VCaP (cell line): ENCODE measurements around the gene ANAPC2.

Experiments used
- H3K27ac ChIP-seq: fragments of 450-650 bp; 2 replicates; pipeline ENCODE4 v1.5.1; 2017
- TF ChIP-seq, protein P1 (sequence below): fragments of 450-650 bp; conservative IDR thresholded peaks from 2 replicates; pipeline ENCODE4 v1.5.1; 2017; ENCODE audit warnings: mild to moderate bottlenecking, moderate library complexity

ANAPC2 gene

DNA sequence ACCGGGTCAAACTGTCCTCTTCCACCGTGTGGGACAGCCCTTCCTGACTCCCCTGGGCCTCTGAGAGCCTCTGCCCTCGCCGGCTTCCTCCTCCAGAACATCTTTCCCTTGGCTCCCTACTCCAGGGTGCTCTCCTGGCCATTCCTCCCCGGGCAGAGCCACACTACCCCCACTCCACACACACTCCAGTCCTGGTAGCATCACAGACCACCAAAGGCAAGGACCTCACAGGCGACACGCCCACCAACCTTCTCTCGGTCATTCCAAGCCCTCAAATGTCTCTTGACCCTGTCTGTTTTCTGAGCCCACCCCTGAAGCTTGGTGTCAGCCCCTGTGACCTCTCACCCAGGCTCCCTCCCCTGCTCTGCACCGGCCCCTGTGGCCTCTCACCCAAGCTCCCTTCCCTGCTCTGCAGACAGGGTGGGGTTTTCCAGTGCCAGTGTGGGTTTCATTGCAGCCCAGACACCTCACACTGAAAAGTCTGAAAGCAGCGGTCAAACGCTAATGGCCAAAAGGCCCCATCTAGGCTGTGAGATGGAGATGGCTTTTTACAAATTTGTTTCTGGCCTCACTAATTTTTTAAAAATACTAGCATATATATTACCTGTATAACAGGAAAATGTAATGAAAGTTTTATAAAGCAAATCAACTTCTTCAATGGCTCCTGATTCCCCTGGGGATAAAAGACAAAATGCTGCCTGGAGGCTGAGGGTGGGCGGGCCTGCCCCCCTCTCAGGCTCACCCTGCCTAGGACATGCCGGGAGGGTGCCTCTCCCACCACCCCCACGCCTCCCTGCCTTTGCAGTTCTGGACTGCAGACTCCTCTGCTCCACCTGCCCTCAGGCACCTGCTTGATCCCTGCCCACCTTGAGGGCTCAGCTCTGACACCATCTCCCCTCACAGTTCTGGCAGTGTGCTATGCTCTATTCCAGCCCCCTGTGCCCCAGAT is 29.0 kb downstream of the ANAPC2 start:
- TF ChIP-seq, protein P1, sequence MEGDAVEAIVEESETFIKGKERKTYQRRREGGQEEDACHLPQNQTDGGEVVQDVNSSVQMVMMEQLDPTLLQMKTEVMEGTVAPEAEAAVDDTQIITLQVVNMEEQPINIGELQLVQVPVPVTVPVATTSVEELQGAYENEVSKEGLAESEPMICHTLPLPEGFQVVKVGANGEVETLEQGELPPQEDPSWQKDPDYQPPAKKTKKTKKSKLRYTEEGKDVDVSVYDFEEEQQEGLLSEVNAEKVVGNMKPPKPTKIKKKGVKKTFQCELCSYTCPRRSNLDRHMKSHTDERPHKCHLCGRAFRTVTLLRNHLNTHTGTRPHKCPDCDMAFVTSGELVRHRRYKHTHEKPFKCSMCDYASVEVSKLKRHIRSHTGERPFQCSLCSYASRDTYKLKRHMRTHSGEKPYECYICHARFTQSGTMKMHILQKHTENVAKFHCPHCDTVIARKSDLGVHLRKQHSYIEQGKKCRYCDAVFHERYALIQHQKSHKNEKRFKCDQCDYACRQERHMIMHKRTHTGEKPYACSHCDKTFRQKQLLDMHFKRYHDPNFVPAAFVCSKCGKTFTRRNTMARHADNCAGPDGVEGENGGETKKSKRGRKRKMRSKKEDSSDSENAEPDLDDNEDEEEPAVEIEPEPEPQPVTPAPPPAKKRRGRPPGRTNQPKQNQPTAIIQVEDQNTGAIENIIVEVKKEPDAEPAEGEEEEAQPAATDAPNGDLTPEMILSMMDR: no peak
- no peak overlapping the region for H3K27ac ChIP-seq

DNA sequence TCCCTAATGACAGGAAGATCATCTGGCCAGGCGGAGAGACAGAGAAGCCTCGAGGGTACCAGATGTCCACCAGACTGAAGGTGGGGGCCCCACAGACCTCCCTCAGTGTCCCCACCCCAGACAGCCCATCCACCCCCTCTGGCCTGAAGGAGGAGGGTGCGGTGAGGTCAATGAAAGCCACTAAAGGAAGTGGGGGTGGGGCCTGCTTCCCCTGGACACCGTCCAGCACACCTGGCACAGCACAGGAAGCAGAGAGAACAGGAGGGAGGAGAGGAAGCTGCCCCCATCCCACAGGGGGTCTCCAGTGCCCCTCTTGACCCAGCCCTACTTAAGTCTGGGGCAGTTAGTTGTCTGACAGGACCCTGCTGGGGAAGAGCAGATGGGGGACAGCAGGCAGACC is 29.7 kb downstream of the ANAPC2 start:
- TF ChIP-seq, protein P1: no peak
- H3K27ac ChIP-seq: no peak overlapping the region

GRCh38 chr9:137157618-137158415 is 30.5 kb downstream of the ANAPC2 start:
- no peak overlapping the region for H3K27ac ChIP-seq
- TF ChIP-seq, protein P1: no peak

DNA sequence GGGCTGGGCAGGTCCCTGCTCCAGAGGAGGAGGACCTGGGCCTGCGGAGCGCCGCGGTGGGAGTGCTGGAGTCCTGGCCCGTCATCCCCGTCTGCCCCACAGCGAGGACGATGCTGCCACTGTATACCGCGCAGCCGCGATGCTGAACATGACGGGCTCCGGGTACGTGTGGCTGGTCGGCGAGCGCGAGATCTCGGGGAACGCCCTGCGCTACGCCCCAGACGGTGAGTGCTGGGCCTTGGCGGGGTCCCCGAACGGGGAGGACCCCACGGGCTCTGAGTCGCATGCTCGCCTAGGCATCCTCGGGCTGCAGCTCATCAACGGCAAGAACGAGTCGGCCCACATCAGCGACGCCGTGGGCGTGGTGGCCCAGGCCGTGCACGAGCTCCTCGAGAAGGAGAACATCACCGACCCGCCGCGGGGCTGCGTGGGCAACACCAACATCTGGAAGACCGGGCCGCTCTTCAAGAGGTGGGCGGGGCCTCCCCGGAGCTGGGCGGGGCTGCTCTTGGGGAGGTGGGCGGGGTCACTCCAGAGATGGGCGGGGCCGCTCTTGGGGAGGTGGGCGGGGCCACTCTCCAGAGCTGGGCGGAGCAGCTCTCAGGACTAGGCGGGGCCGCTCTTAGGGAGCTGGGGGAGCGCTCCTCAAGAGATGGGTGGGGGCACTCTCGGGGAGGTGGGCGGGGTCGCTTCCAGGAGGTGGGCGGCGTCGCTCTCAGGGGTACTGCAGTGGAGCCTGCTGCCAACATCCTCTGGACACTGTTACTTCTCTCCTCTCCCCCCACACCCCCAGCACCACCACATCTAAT is 31.6 kb downstream of the ANAPC2 start:
- no peak overlapping the region for H3K27ac ChIP-seq
- TF ChIP-seq, protein P1: no peak

- no peak overlapping the region for H3K27ac ChIP-seq
- TF ChIP-seq, protein P1: no peak
Observed at GRCh38 chr9:137152844-137153405, 35.4 kb downstream of the ANAPC2 start.

- TF ChIP-seq, protein P1: no peak
- H3K27ac ChIP-seq: no peak overlapping the region
Observed at GRCh38 chr9:137150617-137151457, 37.5 kb downstream of the ANAPC2 start.
